IMR-90 (cell line): ENCODE measurements around the gene BORA. TPM values are rescaled to one million over a fixed set of nuclear protein-coding genes. Genes with fewer than 3 reads are reported as not detected.

Experiments used
- ATAC-seq: fragments of 200-7000 bp; cut with Tn5 transposase; 2 replicates; pipeline ENCODE4 v1.9.1; 2020; ENCODE audit warnings: low read depth, mild to moderate bottlenecking, moderate library complexity
- BruUV-seq: library from RNA; stranded (reverse); fragments of 400-500 nt; replicated peaks from 2 replicates; lab custom pipeline; 2021; lab: Mats Ljungman, UMichigan
- CTCF ChIA-PET: fragments of 300-600 bp; formaldehyde crosslinking; extraction: SDS; loops from one replicate; lab custom pipeline; 2021; ENCODE audit warnings: antibody characterized with exemption; lab: Yijun Ruan, JAX
- POLR2A ChIA-PET: fragments of 300-600 bp; sonication (Branson Sonifier 250); formaldehyde crosslinking; loops from one replicate; lab custom pipeline; 2022; ENCODE audit warnings: antibody characterized with exemption; ENCODE audit not compliant: unreplicated experiment; lab: Charles Lee
- DNase-seq: peaks from one replicate; pipeline ENCODE4 v3.0.0; 2013
- H2AFZ ChIP-seq: replicated peaks from 2 replicates; pipeline ENCODE3; 2013; ENCODE audit warnings: low read length, mild to moderate bottlenecking; ENCODE audit not compliant: poor library complexity
- H2AK5ac ChIP-seq: 2 replicates; pipeline ENCODE4 v1.6.1; 2013; ENCODE audit warnings: low read depth, low read length, inconsistent platforms
- H2AK9ac ChIP-seq: replicated peaks from 2 replicates; pipeline ENCODE3; 2013; ENCODE audit warnings: mild to moderate bottlenecking, low read depth, low read length, moderate library complexity; ENCODE audit not compliant: poor library complexity
- H2BK120ac ChIP-seq: 2 replicates; pipeline ENCODE4 v1.6.1; 2013; ENCODE audit warnings: low read depth, low read length, inconsistent platforms
- H2BK15ac ChIP-seq: 3 replicates; pipeline ENCODE4 v1.6.1; 2013; ENCODE audit warnings: low read depth, low read length, inconsistent platforms
- H2BK20ac ChIP-seq: 2 replicates; pipeline ENCODE4 v1.6.1; 2013; ENCODE audit warnings: low read depth, mild to moderate bottlenecking, inconsistent platforms, low read length, moderate library complexity
- H2BK5ac ChIP-seq: 2 replicates; pipeline ENCODE4 v1.6.1; 2013; ENCODE audit warnings: mild to moderate bottlenecking, low read depth, low read length, inconsistent platforms; ENCODE audit not compliant: poor library complexity, severe bottlenecking
- H3K14ac ChIP-seq: replicated peaks from 2 replicates; pipeline ENCODE4 v1.6.1; 2013; ENCODE audit warnings: low read depth, low read length, inconsistent platforms
- H3K18ac ChIP-seq: 2 replicates; pipeline ENCODE4 v1.6.1; 2013; ENCODE audit warnings: low read depth, low read length, control low read depth
- H3K23ac ChIP-seq: 2 replicates; pipeline ENCODE4 v1.6.1; 2013; ENCODE audit warnings: low read depth, low read length, inconsistent platforms
- H3K27ac ChIP-seq: 2 replicates; pipeline ENCODE4 v1.5.1; 2013; ENCODE audit warnings: mild to moderate bottlenecking, control low read depth, low read length; ENCODE audit not compliant: insufficient read depth
- H3K27me3 ChIP-seq: 2 replicates; pipeline ENCODE4 v1.6.1; 2013; ENCODE audit warnings: low read length; ENCODE audit not compliant: control insufficient read depth, insufficient read depth
- H3K36me3 ChIP-seq: 2 replicates; pipeline ENCODE4 v1.6.1; 2013; ENCODE audit warnings: low read length, mixed read lengths; ENCODE audit not compliant: control insufficient read depth, insufficient read depth
- H3K4ac ChIP-seq: 2 replicates; pipeline ENCODE4 v1.6.1; 2013; ENCODE audit warnings: low read depth, low read length, inconsistent platforms
- H3K4me1 ChIP-seq: 2 replicates; pipeline ENCODE4 v1.6.1; 2013; ENCODE audit warnings: low read length, mixed read lengths; ENCODE audit not compliant: control insufficient read depth, insufficient read depth
- H3K4me2 ChIP-seq: 2 replicates; pipeline ENCODE4 v1.6.1; 2013; ENCODE audit warnings: low read depth, mild to moderate bottlenecking, control low read depth, low read length, moderate library complexity
- H3K4me3 ChIP-seq: 2 replicates; pipeline ENCODE4 v1.5.1; 2013; ENCODE audit warnings: low read depth, mild to moderate bottlenecking, control low read depth, low read length, moderate library complexity; ENCODE audit not compliant: insufficient read depth
- H3K56ac ChIP-seq: 2 replicates; pipeline ENCODE4 v1.6.1; 2013; ENCODE audit warnings: low read length, inconsistent platforms; ENCODE audit not compliant: insufficient read depth; ENCODE audit errors: extremely low read depth
- H3K79me1 ChIP-seq, 2 experiments: 2 replicates each; pipeline ENCODE4 v1.6.1; 2013; ENCODE audit warnings: low read length in 2 of 2, inconsistent platforms in 1 of 2, low read depth in 1 of 2
- H3K9ac ChIP-seq: 2 replicates; pipeline ENCODE4 v1.6.1; 2013; ENCODE audit warnings: low read depth, low read length, control low read depth
- H3K9me1 ChIP-seq: 2 replicates; pipeline ENCODE4 v1.6.1; 2013; ENCODE audit warnings: low read length, inconsistent platforms; ENCODE audit not compliant: insufficient read depth
- H3K9me3 ChIP-seq: 2 replicates; pipeline ENCODE4 v1.6.1; 2013; ENCODE audit warnings: low read length; ENCODE audit not compliant: control insufficient read depth, insufficient read depth
- H4K20me1 ChIP-seq: 2 replicates; pipeline ENCODE4 v1.6.1; 2013; ENCODE audit warnings: low read length, inconsistent platforms; ENCODE audit not compliant: insufficient read depth
- H4K5ac ChIP-seq: 2 replicates; pipeline ENCODE4 v1.6.1; 2013; ENCODE audit warnings: mild to moderate bottlenecking, low read depth, low read length, control low read depth
- H4K8ac ChIP-seq, 2 experiments: 2 replicates each; pipeline ENCODE4 v1.6.1; 2013; ENCODE audit warnings: low read depth in 2 of 2, low read length in 2 of 2, control low read depth in 1 of 2, inconsistent platforms in 1 of 2
- H4K91ac ChIP-seq: 2 replicates; pipeline ENCODE4 v1.6.1; 2013; ENCODE audit warnings: low read depth, low read length, inconsistent platforms; ENCODE audit not compliant: insufficient read depth
- CEBPB ChIP-seq: IDR thresholded peaks from 2 replicates; pipeline ENCODE4 v1.6.1; 2012; ENCODE audit warnings: low read depth, low read length, improper control_type of control experiment
- CHD1 ChIP-seq: IDR thresholded peaks from 2 replicates; pipeline ENCODE4 v1.6.1; 2012; ENCODE audit warnings: low read depth, low read length, improper control_type of control experiment
- FOS ChIP-seq: fragments of 150-350 bp; IDR thresholded peaks from 2 replicates; pipeline ENCODE4 v1.6.1; 2016; ENCODE audit warnings: low read depth, low read length
- MAFK ChIP-seq: IDR thresholded peaks from 2 replicates; pipeline ENCODE4 v1.6.1; 2012; ENCODE audit warnings: low read depth, low read length, improper control_type of control experiment
- MXI1 ChIP-seq: IDR thresholded peaks from 2 replicates; pipeline ENCODE4 v1.6.1; 2012; ENCODE audit warnings: low read depth, mild to moderate bottlenecking, low read length, moderate library complexity, borderline replicate concordance
- NFE2L2 ChIP-seq: fragments of 150-350 bp; IDR thresholded peaks from 2 replicates; pipeline ENCODE4 v1.6.1; 2016; ENCODE audit warnings: low read depth, mild to moderate bottlenecking, low read length
- POLR2A ChIP-seq: IDR thresholded peaks from 2 replicates; pipeline ENCODE4 v1.6.1; 2012; ENCODE audit warnings: mild to moderate bottlenecking, low read depth, low read length
- RAD21 ChIP-seq: IDR thresholded peaks from 2 replicates; pipeline ENCODE4 v1.6.1; 2012; ENCODE audit warnings: low read length, improper control_type of control experiment
- RCOR1 ChIP-seq: IDR thresholded peaks from 2 replicates; pipeline ENCODE4 v1.6.1; 2012; ENCODE audit warnings: mild to moderate bottlenecking, low read length, improper control_type of control experiment; ENCODE audit not compliant: insufficient replicate concordance
- RFX5 ChIP-seq: IDR thresholded peaks from 2 replicates; pipeline ENCODE4 v1.8.0; 2012; ENCODE audit warnings: low read depth, mild to moderate bottlenecking, low read length, moderate library complexity
- SMC3 ChIP-seq: fragments of 150-350 bp; IDR thresholded peaks from 2 replicates; pipeline ENCODE4 v1.6.1; 2016; ENCODE audit warnings: low read depth, mild to moderate bottlenecking, antibody characterized with exemption, low read length, moderate library complexity
- USF2 ChIP-seq: fragments of 150-350 bp; IDR thresholded peaks from 2 replicates; pipeline ENCODE4 v1.6.1; 2017; ENCODE audit warnings: mild to moderate bottlenecking, antibody characterized with exemption, low read length, low read depth
- WGBS, 2 experiments: methylation state at CpG; one replicate each; pipeline versions ENCODE4 v1.1.5 to v1.1.7; 2013; ENCODE audit warnings: missing lambda C conversion rate in 2 of 2; ENCODE audit not compliant: insufficient read length in 1 of 2; ENCODE audit errors: extremely low coverage in 2 of 2; 5-methylcytosine and 5-hydroxymethylcytosine counted together
- dilution Hi-C: fragments of 300-500 bp; cut with HindIII; formaldehyde crosslinking; loops from one replicate; pipeline ENCODE4 v1.14.3; 2018; ENCODE audit warnings: low sequenced_read_pairs; ENCODE audit not compliant: unreplicated experiment
- in situ Hi-C: fragments of 300-500 bp; cut with MboI; formaldehyde crosslinking; loops from 3 replicates; pipeline ENCODE4 v1.14.3; 2019; ENCODE audit warnings: low sequenced_read_pairs, inconsistent platforms, mixed read lengths
- intact Hi-C: fragments of 100-400 bp; cut with micrococcal nuclease; formaldehyde crosslinking; loops from 2 replicates; pipeline ENCODE4 v1.10.0; 2022
- polyA plus RNA-seq, 3 experiments: library from polyadenylated mRNA; depleted of rRNA; stranded (reverse); fragments of >200 nt; gene quantifications; 2 replicates each; pipeline ENCODE4 v1.2.3, GENCODE V29; 2012; ENCODE audit warnings: low replicate concordance in 1 of 3
- total RNA-seq: library from RNA; depleted of rRNA; stranded (reverse); fragments of >200 nt; gene quantifications from 2 replicates; pipeline ENCODE4 v1.2.3, GENCODE V29; 2012
- TF ChIP-seq, protein P1 (sequence below): fragments of 150-350 bp; IDR thresholded peaks from 2 replicates; pipeline ENCODE4 v1.6.1; 2016; ENCODE audit warnings: low read depth, mild to moderate bottlenecking, low read length, moderate library complexity, borderline replicate concordance

BORA gene
- total and polyA plus RNA-seq, 2 of the 4 experiments (the other 2 are of a cell fraction) = 4.0 to 12.2 TPM

- Histone ChIP-seq H3K18ac (no peak overlapping the region), H2BK20ac (no peak overlapping the region), H3K9me3 (no peaks in the 10 kb centered on the region), H3K27ac (no peak overlapping the region), H2AK9ac (no peak overlapping the region), H3K27me3 (no peaks in the 10 kb centered on the region), H3K4ac (no peak overlapping the region), H4K8ac (no peak overlapping the region), H2BK15ac (no peak overlapping the region), H4K20me1 (no peaks in the 10 kb centered on the region), H2AK5ac (no peak overlapping the region), H3K79me1 (no peaks in the 10 kb centered on the region), H2AFZ (no peak overlapping the region), H3K4me1 (no peaks in the 10 kb centered on the region), H3K4me2 (no peak overlapping the region), H3K23ac (no peak overlapping the region), H4K5ac (no peak overlapping the region), H2BK120ac (no peak overlapping the region), H3K56ac (no peak overlapping the region), H4K91ac (no peak overlapping the region), H3K4me3 (no peak overlapping the region), H3K14ac (no peak overlapping the region), H3K9ac (no peak overlapping the region), H2BK5ac (no peak overlapping the region), H3K9me1 (no peaks in the 10 kb centered on the region), H3K36me3 (no peaks in the 10 kb centered on the region)
- ChIA-PET POLR2A (no interaction called here), CTCF (no interaction called here)
- no peak for DNase-seq
- intact Hi-C loops (no loop called here), dilution Hi-C loops (no loop called here), in situ Hi-C loops (no loop called here)
- ATAC-seq = no peak
- WGBS, 2 experiments = no CpG with 5 or more reads among the region's 1 CpG
- BruUV-seq = no TSS peak
- TF ChIP-seq MXI1 = no peak
- no peak for TF ChIP-seq CEBPB
- no peak for TF ChIP-seq RCOR1
- TF ChIP-seq NFE2L2 = no peak
- no peak for TF ChIP-seq RAD21
- TF ChIP-seq MAFK = no peak
- TF ChIP-seq RFX5 = no peak
- TF ChIP-seq POLR2A = no peak
- no peak for TF ChIP-seq CHD1
- no peak for TF ChIP-seq FOS
- TF ChIP-seq, protein P1, sequence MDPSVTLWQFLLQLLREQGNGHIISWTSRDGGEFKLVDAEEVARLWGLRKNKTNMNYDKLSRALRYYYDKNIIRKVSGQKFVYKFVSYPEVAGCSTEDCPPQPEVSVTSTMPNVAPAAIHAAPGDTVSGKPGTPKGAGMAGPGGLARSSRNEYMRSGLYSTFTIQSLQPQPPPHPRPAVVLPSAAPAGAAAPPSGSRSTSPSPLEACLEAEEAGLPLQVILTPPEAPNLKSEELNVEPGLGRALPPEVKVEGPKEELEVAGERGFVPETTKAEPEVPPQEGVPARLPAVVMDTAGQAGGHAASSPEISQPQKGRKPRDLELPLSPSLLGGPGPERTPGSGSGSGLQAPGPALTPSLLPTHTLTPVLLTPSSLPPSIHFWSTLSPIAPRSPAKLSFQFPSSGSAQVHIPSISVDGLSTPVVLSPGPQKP = no peak
- no peak for TF ChIP-seq SMC3
- TF ChIP-seq USF2 = no peak
Observed at GRCh38 chr13:72700509-72700908, 27.2 kb upstream of the BORA start.
